ENCODE measurements around the gene CBFA2T3. TPM values are rescaled to one million over a fixed set of nuclear protein-coding genes. Genes with fewer than 3 reads are reported as not detected.

Gene CBFA2T3
- total and polyA plus RNA-seq, 2 donors (not counting 1 experiment from before 2014, with no cell fraction given) = 40.8 to 58.3 TPM

DNA sequence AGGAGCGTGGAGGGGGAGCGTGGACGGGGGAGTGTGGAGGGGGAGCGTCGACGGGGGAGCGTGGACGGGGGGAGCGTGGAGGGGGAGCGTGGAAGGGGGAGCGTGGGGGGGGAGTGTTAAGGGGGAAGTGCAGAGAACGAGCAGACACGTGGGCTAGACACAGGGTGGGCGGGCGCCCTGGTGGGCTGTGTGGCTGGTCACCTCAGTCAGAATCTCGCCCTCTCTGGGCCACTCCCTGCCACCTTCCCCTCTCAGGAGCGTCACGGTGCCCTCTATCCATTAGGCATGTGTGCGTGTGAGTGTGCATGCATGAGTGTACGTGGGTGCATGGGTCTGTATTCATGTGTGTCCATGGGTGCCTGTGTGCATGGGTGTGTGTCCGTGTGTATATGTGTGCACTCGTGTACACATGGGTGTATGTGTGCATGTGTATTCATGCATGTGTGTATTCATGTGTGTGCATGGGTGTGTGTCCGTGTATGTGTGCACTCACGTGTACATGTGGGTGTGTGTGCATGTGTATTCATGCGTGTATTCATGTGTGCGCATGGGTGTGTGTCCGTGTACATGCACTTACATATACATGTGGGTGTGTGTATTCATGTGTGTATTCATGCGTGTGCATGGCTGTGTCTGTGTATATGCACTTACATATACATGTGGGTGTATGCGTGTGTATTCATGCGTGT, 61.2 kb downstream of the CBFA2T3 start:
- no peak for ATAC-seq (ENCODE audit: low read depth)
- TF ChIP-seq, protein P1, sequence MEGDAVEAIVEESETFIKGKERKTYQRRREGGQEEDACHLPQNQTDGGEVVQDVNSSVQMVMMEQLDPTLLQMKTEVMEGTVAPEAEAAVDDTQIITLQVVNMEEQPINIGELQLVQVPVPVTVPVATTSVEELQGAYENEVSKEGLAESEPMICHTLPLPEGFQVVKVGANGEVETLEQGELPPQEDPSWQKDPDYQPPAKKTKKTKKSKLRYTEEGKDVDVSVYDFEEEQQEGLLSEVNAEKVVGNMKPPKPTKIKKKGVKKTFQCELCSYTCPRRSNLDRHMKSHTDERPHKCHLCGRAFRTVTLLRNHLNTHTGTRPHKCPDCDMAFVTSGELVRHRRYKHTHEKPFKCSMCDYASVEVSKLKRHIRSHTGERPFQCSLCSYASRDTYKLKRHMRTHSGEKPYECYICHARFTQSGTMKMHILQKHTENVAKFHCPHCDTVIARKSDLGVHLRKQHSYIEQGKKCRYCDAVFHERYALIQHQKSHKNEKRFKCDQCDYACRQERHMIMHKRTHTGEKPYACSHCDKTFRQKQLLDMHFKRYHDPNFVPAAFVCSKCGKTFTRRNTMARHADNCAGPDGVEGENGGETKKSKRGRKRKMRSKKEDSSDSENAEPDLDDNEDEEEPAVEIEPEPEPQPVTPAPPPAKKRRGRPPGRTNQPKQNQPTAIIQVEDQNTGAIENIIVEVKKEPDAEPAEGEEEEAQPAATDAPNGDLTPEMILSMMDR (IDR thresholded peaks at IDR 0.05) = no peak
- TF ChIP-seq EZH2 (IDR thresholded peaks at IDR 0.05; ENCODE audit: borderline replicate concordance, insufficient read depth, low read depth, low read length, poor library complexity, severe bottlenecking) = no peak
- H3K9me3 Mint-ChIP-seq (ENCODE audit: insufficient read depth) = no peaks in the 10 kb centered on the region
- WGBS (ENCODE audit: insufficient coverage) = 94% methylated on average over 18 of the region's 30 CpGs
- Histone ChIP-seq H3K27me3 (replicated peaks in 1 of 4; ENCODE audit: control extremely low read depth in 1 of 4, control insufficient read depth in 3 of 4, insufficient read depth in 4 of 4, low read length in 3 of 4) (no peaks in the 10 kb centered on the region), H3K27ac (ENCODE audit: low read length in 2 of 2) (no peak overlapping the region), H3K9ac (ENCODE audit: low read length) (no peak overlapping the region), H3K4me2 (replicated peaks; ENCODE audit: low read depth, low read length, poor library complexity, severe bottlenecking) (no peak overlapping the region), H2AFZ (ENCODE audit: insufficient read depth, low read depth, low read length, poor library complexity, severe bottlenecking) (no peak overlapping the region), H3K36me3 (replicated peaks in 1 of 2; ENCODE audit: control extremely low read depth in 1 of 2, control insufficient read depth in 1 of 2, extremely low read depth in 1 of 2, insufficient read depth in 2 of 2, low read length in 1 of 2) (peaks cover 0 to 33% of the 10 kb centered on the region in 2 experiments), H3K4me1 (ENCODE audit: control insufficient read depth in 2 of 2, insufficient read depth in 2 of 2, low read length in 2 of 2) (peaks cover 24 to 33% of the 10 kb centered on the region in 2 donors), H3K79me2 (ENCODE audit: control insufficient read depth, insufficient read depth, low read length) (peaks cover 97% of the 10 kb centered on the region), H3K4me3 (ENCODE audit: control extremely low read depth in 1 of 5, extremely low read depth in 1 of 5, insufficient read depth in 1 of 5, low read depth in 2 of 5, low read length in 4 of 5) (no peak overlapping the region), H4K20me1 (ENCODE audit: control insufficient read depth, insufficient read depth, low read length, poor library complexity, severe bottlenecking) (peaks cover 94% of the 10 kb centered on the region), H3K9me3 (ENCODE audit: control extremely low read depth in 1 of 3, control insufficient read depth in 2 of 3, insufficient read depth in 1 of 3, low read length in 2 of 3) (peaks cover 0 to 11% (median 0%) of the 10 kb centered on the region in 3 donors)
- no peak overlapping the region for H3K4me3 Mint-ChIP-seq
- ChIA-PET POLR2A (interaction anchor here (0.6 kb wide), 1 partner anchor 253 kb away, joined by 3 read pairs; no protein-coding TSS in a partner anchor), CTCF (no interaction called here)
- DNase-seq = no peak
- intact Hi-C loops (cut with micrococcal nuclease) = no loop called here
- H3K27me3 Mint-ChIP-seq = no peaks in the 10 kb centered on the region
- peaks cover 48% of the 10 kb centered on the region for H3K4me1 Mint-ChIP-seq
- H3K27ac Mint-ChIP-seq = peak overlapping the region; percentile 72

DNA sequence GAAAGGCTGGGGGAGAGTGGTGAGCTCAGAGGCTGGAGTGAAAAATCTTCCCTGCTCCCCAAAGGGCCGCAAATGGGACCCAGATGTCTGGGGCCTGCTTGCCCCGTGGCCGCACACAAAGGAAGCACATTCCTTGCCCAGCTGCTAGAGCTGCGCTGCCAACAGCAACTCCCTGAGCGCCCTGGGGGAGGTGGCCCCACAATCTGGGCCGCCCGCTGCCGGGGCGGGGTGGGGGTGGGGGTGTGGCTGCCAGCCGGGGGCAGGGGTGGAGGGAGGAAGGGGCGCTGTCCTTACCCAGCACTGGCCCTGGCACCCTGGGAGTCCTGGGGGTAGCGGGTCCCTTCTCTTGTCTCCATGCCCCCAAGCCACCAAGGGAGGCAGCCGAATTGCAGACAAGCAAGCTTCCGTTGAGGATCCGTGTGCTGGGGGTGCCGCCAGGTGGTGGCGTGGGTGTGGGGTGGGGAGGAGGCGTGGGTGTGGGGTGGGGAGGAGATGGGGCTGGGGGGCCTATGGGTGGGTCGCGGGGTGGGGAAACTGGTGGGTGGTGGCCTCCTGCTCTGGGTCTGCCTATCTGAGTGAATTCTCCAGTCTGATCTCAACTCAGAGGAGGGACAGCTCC, 62.1 kb downstream of the CBFA2T3 start:
- no peak overlapping the region for H3K4me3 Mint-ChIP-seq
- H2AFZ ChIP-seq (ENCODE audit: insufficient read depth, low read depth, low read length, poor library complexity, severe bottlenecking) = no peak overlapping the region
- H3K9me3 Mint-ChIP-seq (ENCODE audit: insufficient read depth) = no peaks in the 10 kb centered on the region
- peaks cover 97% of the 10 kb centered on the region for H3K79me2 ChIP-seq (ENCODE audit: control insufficient read depth, insufficient read depth, low read length)
- POLR2A ChIA-PET = no interaction called here
- no peaks in the 10 kb centered on the region for H3K27me3 Mint-ChIP-seq
- DNase-seq (no peak), ATAC-seq (ENCODE audit: low read depth) (no peak)
- TF ChIP-seq EZH2 (IDR thresholded peaks at IDR 0.05; ENCODE audit: borderline replicate concordance, insufficient read depth, low read depth, low read length, poor library complexity, severe bottlenecking) = no peak
- TF ChIP-seq, protein P1 (IDR thresholded peaks at IDR 0.05) = no peak
- 25% methylated on average over 5 of the region's 20 CpGs for WGBS (ENCODE audit: insufficient coverage)
- no peak overlapping the region for H3K9ac ChIP-seq (ENCODE audit: low read length)
- peaks cover 15 to 24% of the 10 kb centered on the region in 2 donors for H3K4me1 ChIP-seq (ENCODE audit: control insufficient read depth in 2 of 2, insufficient read depth in 2 of 2, low read length in 2 of 2)
- peaks cover 95% of the 10 kb centered on the region for H4K20me1 ChIP-seq (ENCODE audit: control insufficient read depth, insufficient read depth, low read length, poor library complexity, severe bottlenecking)
- no peak overlapping the region for H3K27ac ChIP-seq (ENCODE audit: low read length in 2 of 2)
- no peak overlapping the region for H3K4me3 ChIP-seq (ENCODE audit: control extremely low read depth in 1 of 5, extremely low read depth in 1 of 5, insufficient read depth in 1 of 5, low read depth in 2 of 5, low read length in 4 of 5)
- H3K9me3 ChIP-seq (ENCODE audit: control extremely low read depth in 1 of 3, control insufficient read depth in 2 of 3, insufficient read depth in 1 of 3, low read length in 2 of 3) = peaks cover 0 to 11% (median 0%) of the 10 kb centered on the region in 3 donors
- no peaks in the 10 kb centered on the region for H3K27me3 ChIP-seq (replicated peaks in 1 of 4; ENCODE audit: control extremely low read depth in 1 of 4, control insufficient read depth in 3 of 4, insufficient read depth in 4 of 4, low read length in 3 of 4)
- H3K4me1 Mint-ChIP-seq = peaks cover 47% of the 10 kb centered on the region
- H3K36me3 ChIP-seq (replicated peaks in 1 of 2; ENCODE audit: control extremely low read depth in 1 of 2, control insufficient read depth in 1 of 2, extremely low read depth in 1 of 2, insufficient read depth in 2 of 2, low read length in 1 of 2) = peaks cover 0 to 33% of the 10 kb centered on the region in 2 experiments
- H3K27ac Mint-ChIP-seq = peak overlapping the region; percentile 20
- H3K4me2 ChIP-seq (replicated peaks; ENCODE audit: low read depth, low read length, poor library complexity, severe bottlenecking) = peak overlapping the region; percentile 30
- CTCF ChIA-PET = no interaction called here
- intact Hi-C loops (cut with micrococcal nuclease) = no loop called here

Data from B cell (primary cell).